ENCODE measurements around the gene CDH19.
"Not testable (repeated sequence)": the region's sequence is repeated elsewhere in the genome, so short reads cannot be mapped to it uniquely, and the experiment has no call there.

The CDH19 gene

GRCh38 chr18:66562279-66562678 lies 41.6 kb downstream of the CDH19 start:
- no peak for DNase-seq

- no peak for DNase-seq
Measured at GRCh38 chr18:66560094-66560493, 43.8 kb downstream of the CDH19 start.

GRCh38 chr18:66558773-66559172 lies 45.1 kb downstream of the CDH19 start:
- no peak for DNase-seq

DNA sequence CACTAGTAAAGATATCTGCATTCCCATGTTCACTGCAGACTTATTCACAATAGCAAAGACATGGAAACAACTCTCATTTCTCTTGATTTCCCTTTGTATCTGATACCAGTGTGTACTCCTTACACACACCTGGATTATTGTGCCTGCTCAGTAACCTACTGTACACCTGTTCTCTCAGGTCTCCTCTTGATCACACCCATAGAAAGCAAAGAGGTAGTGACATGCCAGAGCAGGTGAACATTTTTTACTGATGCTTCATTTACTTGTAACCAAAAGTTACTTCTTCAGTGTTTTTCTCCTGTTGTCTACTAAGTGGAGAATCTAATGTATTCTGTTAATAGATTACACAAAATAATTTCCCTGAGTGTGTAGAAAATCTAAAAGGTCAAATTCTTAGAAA lies 46.8 kb downstream of the CDH19 start:
- no peak for DNase-seq

- DNase-seq: no peak
Measured at GRCh38 chr18:66555585-66555984, 48.3 kb downstream of the CDH19 start.

DNA sequence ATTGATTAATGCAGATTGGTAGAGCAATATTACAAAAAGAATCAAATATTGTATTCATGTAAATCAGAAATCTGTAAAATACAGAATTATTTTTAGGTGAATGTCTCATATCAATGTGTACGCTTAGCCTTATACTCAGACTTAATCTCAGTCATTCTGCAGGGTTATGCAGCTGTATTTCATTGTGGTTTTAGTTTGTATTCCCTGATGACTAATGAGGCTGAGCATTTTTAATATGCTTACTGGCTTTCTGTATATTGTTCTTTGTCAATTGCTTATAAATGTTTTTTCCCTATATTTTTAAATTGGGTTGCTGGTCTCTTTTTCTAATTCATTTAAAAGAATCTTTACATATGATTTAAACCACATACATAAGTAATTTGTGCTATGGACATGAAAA lies 50.1 kb downstream of the CDH19 start:
- DNase-seq: no peak

DNA sequence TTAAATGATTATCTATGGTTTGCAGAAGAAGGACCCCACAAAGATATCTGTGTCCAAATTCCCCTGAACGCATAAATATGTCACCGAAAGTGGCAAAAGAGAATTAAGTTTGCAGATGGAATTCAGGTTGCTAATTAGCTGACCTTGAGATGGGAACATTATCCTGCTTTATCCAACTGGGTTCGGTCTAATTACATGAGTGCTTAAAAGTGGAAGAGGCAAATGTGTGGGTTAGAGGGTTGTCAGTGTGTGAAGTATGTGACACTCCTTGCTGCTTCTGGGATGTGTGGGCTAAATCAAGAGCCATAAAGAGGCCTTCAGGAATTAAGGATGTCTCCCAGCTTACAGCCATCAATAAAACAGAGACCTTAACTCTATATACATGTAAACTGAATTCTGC lies 53.5 kb downstream of the CDH19 start:
- no peak for DNase-seq

DNA sequence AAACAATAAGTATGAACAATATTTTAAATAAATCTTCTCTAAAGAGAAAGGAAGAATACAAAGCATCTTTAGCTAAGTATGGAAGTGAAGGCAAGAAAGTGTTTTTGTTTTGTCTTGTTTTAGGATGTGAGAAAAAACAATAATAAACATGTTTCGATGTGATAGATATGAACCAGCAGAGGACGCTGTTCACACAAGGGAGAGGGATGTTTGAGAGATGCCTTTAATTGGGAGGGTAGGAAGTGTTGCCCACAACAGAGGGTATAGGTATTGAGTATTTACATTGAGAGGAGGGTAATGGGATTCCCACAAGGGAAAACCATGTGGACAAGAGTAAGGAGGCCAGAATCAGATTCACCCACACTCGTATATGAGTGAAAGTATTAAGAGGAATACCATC lies 55.1 kb downstream of the CDH19 start:
- DNase-seq: no peak

DNA sequence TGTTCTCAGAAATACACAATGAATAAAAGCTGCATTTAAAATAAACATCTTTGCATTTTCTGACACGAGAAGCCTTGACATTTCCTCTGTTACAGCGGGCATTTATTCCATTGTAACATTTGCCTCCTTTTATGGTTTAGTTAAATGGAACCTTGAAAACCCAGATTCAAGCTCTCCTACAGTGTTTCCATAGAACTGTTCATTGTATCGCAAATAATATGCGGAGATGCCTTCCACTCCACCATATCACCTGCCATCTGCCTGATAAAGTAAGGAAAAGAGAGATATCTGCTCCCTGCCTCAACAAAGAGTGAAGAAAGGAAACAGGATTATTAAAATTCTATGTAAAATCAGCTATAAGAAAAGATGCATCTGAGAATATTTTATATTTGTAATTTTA lies 69.8 kb downstream of the CDH19 start:
- no peak for DNase-seq

DNA sequence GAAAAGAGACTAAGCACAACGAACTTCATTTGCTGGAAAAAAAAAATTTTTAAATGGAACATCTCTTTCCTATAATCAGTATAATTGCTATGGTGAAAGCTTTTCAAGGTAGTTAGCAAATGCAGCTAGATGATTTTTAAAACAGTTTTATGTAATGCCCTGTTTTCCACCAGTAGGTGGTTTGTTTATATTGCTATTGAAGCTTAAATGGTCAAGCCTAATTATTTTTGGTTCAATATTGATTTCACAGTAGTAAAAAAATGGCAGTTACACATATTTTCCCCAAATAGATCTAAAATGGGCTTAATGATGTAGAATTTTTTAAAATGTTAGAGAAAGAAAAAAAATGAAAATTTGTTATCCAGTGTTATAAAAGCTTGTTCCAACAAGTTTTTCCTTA lies 70.2 kb downstream of the CDH19 start:
- no peak for DNase-seq

DNA sequence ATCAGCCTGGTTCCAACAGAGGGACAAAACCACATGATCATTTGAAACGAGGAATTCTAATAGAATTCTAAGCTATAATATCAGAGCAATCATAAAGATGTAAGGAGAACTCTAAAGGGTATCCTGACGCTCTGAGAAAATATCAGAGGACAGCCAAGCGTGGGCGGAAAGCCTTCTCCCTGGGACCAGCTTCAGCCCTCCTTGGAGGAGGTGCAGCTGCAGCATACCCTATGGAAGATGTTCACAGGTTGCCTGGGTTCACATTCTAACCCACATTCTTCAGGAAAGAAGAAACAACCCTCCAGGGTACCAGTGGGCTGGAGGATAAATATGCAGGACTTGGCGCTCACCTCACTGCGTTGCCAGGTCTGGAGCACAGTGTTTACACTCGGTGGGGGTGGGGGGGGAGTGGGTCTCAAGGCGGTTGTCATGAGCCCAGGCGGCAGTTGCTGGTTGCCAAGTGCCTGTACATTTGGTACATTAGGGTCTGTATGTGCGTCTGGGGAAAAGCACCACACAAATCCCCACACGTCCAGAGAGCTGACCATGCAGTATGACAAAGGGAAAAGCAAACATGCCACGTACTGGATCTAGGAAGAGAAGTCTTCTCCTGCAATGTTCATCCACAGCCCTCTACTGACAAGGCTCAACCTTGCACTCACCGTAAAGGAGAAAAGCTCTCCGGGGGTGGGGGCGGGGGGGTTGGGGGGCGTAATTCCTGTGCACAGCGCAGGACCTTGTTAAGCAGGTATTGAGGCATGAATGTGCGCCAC lies 80.5 kb downstream of the CDH19 start:
- DNase-seq: no peak

DNA sequence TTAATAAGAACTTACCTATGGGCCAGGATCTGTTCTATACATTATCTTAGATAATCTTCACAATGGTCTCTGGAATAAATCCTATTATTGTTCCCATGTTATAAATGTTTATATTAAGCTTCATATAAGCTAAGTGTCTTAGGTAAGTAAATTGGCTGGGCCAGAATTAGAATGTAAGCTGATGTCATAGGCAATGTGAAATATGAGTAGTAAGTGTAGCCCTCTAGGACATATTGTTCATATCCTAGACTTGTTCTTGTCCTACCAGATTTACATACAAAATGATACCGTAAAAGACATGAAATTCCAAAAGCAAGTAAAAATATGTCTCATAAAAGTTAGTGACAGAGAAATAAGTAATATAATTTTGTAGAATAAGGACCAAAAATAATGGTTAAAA lies 89.9 kb downstream of the CDH19 start:
- DNase-seq: no peak

DNA sequence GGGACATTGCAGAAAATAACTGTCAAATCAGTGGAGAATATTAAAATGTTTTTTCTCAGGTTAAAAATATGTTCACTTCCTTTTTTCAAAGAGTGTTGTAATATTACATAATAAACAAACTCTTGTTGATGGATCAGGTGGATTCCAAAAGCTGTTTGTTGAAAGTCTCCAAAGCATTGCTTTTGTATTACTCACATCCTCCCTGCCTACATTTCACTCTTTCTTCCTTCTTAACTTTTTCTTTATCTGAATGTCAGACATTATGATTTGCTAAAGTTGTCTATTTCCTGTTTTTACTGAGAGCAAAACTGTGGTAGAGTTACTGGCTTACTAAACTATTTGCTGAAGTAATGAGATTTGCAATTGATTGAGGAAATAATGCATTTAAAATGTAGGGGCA lies 92.1 kb downstream of the CDH19 start:
- no peak for DNase-seq

GRCh38 chr18:66511289-66511688 lies 92.6 kb downstream of the CDH19 start:
- DNase-seq: no peak

DNA sequence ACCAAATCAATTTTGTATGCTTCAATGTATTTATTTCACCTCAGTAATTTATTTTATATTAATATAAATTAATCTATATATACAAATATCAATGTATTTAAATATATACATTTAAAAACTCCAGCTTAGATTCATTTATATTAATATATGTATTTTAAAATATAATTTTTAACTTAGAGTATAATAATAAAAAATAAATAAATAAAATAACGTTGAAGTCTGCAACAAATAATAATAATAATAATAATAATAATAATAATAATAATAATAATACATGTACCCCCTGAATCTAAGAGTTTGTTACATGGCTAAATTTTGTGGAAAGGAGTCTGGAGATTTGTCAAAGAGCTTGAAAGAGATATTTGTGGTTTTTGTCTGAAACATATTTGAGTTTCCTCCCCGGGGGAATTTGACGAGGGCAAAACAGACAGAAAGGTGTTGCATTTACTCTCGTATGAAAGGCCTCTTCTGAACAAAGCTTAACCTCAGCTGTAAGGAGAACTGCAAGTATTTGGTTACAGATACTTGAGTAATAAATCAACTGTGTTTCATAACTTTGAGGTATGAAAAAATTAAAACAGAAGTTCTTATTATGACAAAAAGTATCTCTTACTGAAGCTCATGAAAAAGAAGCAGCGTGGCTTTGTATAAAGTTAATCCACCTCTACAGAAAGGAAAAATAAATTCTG lies 93.4 kb downstream of the CDH19 start:
- no peak for DNase-seq

GRCh38 chr18:66508937-66509336 lies 95.0 kb downstream of the CDH19 start:
- no peak for DNase-seq

- no peak for DNase-seq
Measured at GRCh38 chr18:66506178-66506577, 97.7 kb downstream of the CDH19 start.

- DNase-seq: no peak
Measured at GRCh38 chr18:66497351-66497750, 106.5 kb downstream of the CDH19 start.

- no peak for DNase-seq
Measured at GRCh38 chr18:66495844-66496243, 108.0 kb downstream of the CDH19 start.

- no peak for DNase-seq
Measured at GRCh38 chr18:66473882-66474281, 130.0 kb downstream of the CDH19 start.

- not testable (repeated sequence) for DNase-seq
Measured at GRCh38 chr18:66466184-66466583, 137.7 kb downstream of the CDH19 start.

GRCh38 chr18:66461344-66461743 lies 142.5 kb downstream of the CDH19 start:
- no peak for DNase-seq

DNA sequence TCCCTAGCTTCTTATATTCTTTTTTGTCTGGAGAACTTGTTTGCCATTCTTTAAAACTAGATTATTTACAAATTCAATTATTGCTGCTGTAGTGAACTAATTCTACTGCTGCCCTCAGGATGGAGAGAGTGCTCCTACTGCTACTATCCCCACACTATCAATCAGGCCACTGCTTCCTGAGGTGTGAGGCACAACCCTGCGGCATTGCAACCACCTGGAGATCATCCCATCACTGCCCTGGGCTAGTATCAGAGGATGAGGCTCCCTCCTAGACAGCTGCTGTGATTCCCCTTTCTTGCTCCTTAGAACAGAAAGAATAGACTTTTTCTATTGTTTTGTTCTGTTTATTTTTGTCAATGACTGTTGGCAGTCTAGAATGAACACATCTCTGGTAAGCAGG lies 146.6 kb downstream of the CDH19 start:
- DNase-seq: no peak
